Retina (tissue), 1 donor: ENCODE measurements around the gene ANAPC13.

Experiments used
- DNase-seq: peaks from one replicate; pipeline ENCODE4 v3.0.0-alpha.2; 2016

The ANAPC13 gene

GRCh38 chr3:134481166-134481565 lies 4.6 kb downstream of the ANAPC13 start:
- DNase-seq, result no peak

- no peak for DNase-seq
Observed at GRCh38 chr3:134480546-134480945, 5.2 kb downstream of the ANAPC13 start.

- no peak for DNase-seq
Observed at GRCh38 chr3:134477938-134478337, 7.8 kb downstream of the ANAPC13 start.

- no peak for DNase-seq
Observed at GRCh38 chr3:134477002-134477401, 8.8 kb downstream of the ANAPC13 start.

- no peak for DNase-seq
Observed at GRCh38 chr3:134476306-134476705, 9.5 kb downstream of the ANAPC13 start.

- DNase-seq, result no peak
Observed at GRCh38 chr3:134474956-134475355, 10.8 kb downstream of the ANAPC13 start.

GRCh38 chr3:134473868-134474546 lies 11.8 kb downstream of the ANAPC13 start:
- DNase-seq, result peak; percentile 68

- no peak for DNase-seq
Observed at GRCh38 chr3:134472831-134473230, 13.0 kb downstream of the ANAPC13 start.

GRCh38 chr3:134471521-134472193 lies 14.1 kb downstream of the ANAPC13 start:
- DNase-seq, result no peak

GRCh38 chr3:134468519-134468918 lies 17.3 kb downstream of the ANAPC13 start:
- DNase-seq, result no peak

- no peak for DNase-seq
Observed at GRCh38 chr3:134466331-134466730, 19.5 kb downstream of the ANAPC13 start.

- no peak for DNase-seq
Observed at GRCh38 chr3:134464689-134465365, 21.0 kb downstream of the ANAPC13 start.

GRCh38 chr3:134464064-134464688 lies 21.6 kb downstream of the ANAPC13 start:
- DNase-seq, result peak; percentile 43

- no peak for DNase-seq
Observed at GRCh38 chr3:134463676-134464063, 22.1 kb downstream of the ANAPC13 start.

GRCh38 chr3:134462331-134462941 lies 23.3 kb downstream of the ANAPC13 start:
- DNase-seq, result no peak

GRCh38 chr3:134460965-134461364 lies 24.8 kb downstream of the ANAPC13 start:
- no peak for DNase-seq

GRCh38 chr3:134459562-134459961 lies 26.2 kb downstream of the ANAPC13 start:
- DNase-seq, result no peak

- no peak for DNase-seq
Observed at GRCh38 chr3:134458406-134458945, 27.3 kb downstream of the ANAPC13 start.

- DNase-seq, result no peak
Observed at GRCh38 chr3:134457376-134458074, 28.3 kb downstream of the ANAPC13 start.

GRCh38 chr3:134453631-134454030 lies 32.2 kb downstream of the ANAPC13 start:
- DNase-seq, result no peak

- DNase-seq, result no peak
Observed at GRCh38 chr3:134449951-134450350, 35.8 kb downstream of the ANAPC13 start.

- no peak for DNase-seq
Observed at GRCh38 chr3:134449277-134449676, 36.5 kb downstream of the ANAPC13 start.
